GM12892 (cell line): Measurements from ENCODE around the gene PRM2.
"Not testable (repeated sequence)": the region's sequence is repeated elsewhere in the genome, so short reads cannot be mapped to it uniquely, and the experiment has no call there.

Experiments
- DNase-seq: peaks from one replicate; pipeline ENCODE4 v3.0.0; 2011; ENCODE audit not compliant: insufficient read length
- FAIRE-seq: peaks from 2 replicates; lab custom pipeline; 2011; peaks lifted over from hg19 to GRCh38; lab: Jason Lieb, UNC
- POLR2A ChIP-seq: IDR thresholded peaks from 2 replicates; pipeline ENCODE4 v1.6.1; 2011; ENCODE audit warnings: low read depth, low read length, control low read depth
- POLR2AphosphoS5 ChIP-seq: IDR thresholded peaks from 2 replicates; pipeline ENCODE4 v1.6.1; 2011; ENCODE audit warnings: low read depth, low read length, control low read depth
- TAF1 ChIP-seq: IDR thresholded peaks from 2 replicates; pipeline ENCODE4 v1.6.1; 2011; ENCODE audit warnings: low read depth, mild to moderate bottlenecking, control low read depth, low read length, borderline replicate concordance

The PRM2 gene

DNA sequence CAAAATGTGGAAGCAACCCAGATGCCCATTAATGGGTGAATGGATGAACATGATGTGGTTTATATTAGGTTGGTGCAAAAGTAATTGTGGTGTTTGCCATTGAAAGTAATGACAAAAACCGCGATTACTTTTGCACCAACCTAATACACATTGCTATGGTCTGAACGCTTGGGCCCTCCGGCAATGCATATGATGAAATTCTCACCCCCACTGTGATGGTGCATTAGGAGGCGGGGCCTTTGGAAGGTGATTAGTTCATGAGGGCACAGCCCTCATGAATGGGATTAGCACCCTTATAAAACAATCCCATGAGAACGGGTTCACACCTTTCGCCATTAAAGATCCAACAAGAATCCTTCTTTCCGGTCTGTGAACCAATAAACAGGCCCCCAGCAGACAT is 30.1 kb upstream of the PRM2 start:
- FAIRE-seq = no peak
- TF ChIP-seq POLR2A = no peak
- no peak for TF ChIP-seq TAF1
- TF ChIP-seq POLR2AphosphoS5 = no peak
- DNase-seq = no peak

DNA sequence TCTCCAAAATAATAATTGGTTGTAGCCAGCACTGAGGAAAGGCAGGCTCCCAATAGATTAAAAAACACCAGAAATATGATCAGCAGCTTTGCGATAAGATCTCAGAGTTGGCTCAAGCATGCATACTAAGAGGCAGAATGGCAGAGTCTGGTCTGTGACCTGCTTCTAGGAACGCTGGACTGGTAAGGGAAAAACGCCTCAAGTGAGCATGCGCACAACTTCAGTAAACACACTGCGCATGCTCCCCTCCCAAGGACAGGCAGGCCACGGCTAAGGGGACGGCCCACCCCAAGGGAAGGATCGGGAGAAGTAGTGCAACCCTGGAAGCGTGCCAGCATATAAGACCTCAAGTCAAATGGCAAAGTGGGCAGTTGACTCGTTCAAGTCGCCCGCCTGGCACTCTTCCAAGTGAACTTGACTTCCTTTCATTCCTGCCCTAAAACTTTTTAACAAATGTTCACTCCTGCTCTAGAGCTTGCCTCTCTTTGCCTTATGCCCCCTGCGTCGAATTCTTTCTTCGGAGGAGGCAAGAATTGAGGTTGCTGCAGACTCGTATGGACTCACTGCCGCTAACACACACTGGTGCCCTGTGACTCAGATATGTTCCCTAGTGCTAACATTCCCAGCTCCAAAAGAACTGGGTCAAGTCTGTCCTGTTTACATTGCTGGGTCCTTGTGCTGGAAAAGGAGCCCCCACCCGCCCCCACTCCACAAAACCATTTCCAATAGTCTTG is 27.3 kb upstream of the PRM2 start:
- FAIRE-seq (no peak), DNase-seq (no peak)
- TF ChIP-seq POLR2A (no peak), TAF1 (no peak), POLR2AphosphoS5 (no peak)

GRCh38 chr16:11302977-11303376 is 26.7 kb upstream of the PRM2 start:
- DNase-seq (no peak), FAIRE-seq (no peak)

GRCh38 chr16:11301645-11302501 is 25.6 kb upstream of the PRM2 start:
- no peak for TF ChIP-seq POLR2AphosphoS5
- no peak for TF ChIP-seq TAF1
- FAIRE-seq (no peak), DNase-seq (no peak)

More at GRCh38 chr16:11302977-11303376, 26.7 kb upstream of the PRM2 start:
- no peak for TF ChIP-seq POLR2AphosphoS5
- TF ChIP-seq POLR2A = no peak
- no peak for TF ChIP-seq TAF1

DNA sequence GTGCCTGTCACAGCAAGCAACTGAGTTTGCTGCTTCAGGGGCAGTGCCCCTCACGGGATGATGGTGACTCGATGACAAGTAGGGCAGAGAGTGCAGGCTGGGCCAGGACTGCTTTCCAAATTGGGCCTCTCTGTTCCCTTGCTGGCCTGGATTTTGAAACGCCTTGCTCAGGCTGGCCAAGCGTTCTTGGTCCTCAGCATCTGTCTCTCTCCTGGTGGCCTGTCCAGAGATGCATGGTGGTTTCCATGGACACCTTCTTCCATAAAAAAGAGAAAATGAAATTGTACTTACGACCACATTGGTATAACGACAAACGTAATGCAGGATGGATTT is 24.2 kb upstream of the PRM2 start:
- no peak for DNase-seq
- no peak for FAIRE-seq
- no peak for TF ChIP-seq POLR2A

DNA sequence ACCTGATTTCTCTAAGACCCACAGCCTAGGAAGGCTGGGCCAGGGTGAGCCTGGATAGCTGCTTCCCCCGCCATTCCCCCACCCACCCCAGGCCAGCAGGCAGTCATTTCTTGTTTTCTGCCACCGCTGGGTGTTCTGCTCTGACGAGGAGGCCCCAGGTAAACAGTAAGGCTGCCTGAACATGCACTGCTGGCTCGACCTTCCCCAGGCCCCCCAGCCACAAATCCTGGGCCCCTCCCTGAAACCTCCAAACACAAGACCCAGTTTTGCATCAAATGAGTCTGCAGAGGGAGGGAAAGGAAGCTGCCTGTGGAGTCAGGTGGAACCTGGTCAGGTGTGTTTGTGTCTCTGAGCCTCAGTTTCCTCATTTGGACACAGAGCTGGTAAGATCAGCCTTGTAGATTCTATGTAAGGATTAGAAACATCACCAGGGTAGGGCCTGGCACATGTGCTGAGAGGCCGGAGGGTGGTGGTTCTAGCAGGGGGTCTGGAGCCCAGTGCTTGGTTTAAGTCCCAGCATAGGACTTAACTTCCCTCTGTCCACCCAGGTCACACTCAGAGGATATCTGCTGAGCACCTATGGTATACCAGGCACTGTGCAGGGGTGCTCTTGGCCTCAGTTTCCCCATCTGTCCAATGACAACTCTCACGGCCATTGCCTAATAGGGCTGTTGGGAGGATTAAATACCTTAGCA is 23.7 kb upstream of the PRM2 start:
- no peak for DNase-seq
- TF ChIP-seq TAF1 = no peak
- no peak for TF ChIP-seq POLR2AphosphoS5

DNA sequence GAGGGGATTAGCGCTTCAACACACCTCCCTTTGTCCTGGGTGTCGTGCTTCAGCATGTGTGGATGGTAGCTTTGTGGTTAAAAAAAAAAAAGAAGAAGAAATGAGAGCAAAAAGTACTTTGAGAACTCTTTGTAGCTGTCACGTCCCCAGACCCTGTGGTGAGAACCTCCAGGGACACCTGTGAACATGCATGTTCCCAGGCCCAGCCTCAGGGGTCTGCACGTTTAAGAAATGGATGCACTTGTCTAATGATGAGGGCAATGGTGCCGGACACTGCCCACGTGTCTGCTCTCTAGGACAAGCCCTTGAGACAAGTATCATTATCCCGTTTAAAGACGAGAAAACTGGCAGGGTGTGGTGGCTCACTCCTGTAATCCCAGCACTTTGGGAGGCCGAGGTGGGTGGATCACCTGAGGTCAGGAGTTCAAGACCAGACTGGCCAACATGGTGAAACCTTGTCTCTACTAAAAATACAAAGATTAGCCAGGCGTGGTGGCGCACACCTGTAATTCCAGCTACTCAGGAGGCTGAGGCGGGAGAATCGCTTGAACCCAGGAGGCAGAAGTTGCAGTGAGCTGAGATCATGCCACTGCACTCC is 22.8 kb upstream of the PRM2 start:
- DNase-seq = not testable (repeated sequence)
- peak; percentile 46 for FAIRE-seq

More for the DNA sequence above, 23.7 kb upstream of the PRM2 start:
- FAIRE-seq = no peak

DNA sequence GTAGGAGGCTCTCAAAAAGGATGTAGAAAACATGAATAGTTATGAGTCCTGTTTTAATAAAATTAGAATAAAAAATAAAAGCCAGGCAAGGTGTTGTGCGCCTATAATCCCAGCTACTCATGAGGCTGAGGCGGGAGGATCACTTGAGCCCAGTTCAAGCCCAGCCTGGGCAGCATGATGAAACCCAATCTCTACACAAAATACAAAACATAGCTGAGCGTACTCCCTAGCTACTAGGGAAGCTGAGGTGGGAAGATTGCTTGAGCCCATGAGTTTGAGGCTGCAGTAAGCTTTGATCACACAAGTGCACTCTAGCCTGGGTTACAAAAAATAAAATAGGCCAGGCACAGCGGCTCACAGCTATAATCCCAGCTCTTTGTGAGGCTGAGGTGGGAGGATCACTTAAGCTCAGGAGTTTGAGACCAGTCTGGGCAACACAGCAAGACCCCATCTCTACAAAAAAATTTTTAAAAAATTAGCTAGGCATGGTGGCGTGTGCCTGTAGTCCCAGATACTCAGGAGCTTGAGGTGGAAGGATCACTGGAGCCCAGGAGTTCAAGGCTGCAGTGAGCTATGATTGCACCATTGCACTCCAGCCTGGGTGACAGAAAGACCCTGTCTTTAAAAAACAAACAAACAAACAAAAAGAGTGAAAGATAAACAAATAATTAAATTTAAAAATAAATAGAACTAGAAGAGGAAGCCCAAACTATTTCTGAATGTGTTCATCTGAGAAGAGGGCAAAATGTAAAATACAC is 22.0 kb upstream of the PRM2 start:
- DNase-seq = no peak
- FAIRE-seq = peak; percentile 17
- TF ChIP-seq TAF1 = no peak
- TF ChIP-seq POLR2A = no peak

GRCh38 chr16:11297492-11298142 is 21.3 kb upstream of the PRM2 start:
- DNase-seq (peak; percentile 70), FAIRE-seq (peak; percentile 89)
- TF ChIP-seq POLR2AphosphoS5 = peak; percentile 42; the same call in 1 of the 2 replicates
- TF ChIP-seq TAF1 = no peak

DNA sequence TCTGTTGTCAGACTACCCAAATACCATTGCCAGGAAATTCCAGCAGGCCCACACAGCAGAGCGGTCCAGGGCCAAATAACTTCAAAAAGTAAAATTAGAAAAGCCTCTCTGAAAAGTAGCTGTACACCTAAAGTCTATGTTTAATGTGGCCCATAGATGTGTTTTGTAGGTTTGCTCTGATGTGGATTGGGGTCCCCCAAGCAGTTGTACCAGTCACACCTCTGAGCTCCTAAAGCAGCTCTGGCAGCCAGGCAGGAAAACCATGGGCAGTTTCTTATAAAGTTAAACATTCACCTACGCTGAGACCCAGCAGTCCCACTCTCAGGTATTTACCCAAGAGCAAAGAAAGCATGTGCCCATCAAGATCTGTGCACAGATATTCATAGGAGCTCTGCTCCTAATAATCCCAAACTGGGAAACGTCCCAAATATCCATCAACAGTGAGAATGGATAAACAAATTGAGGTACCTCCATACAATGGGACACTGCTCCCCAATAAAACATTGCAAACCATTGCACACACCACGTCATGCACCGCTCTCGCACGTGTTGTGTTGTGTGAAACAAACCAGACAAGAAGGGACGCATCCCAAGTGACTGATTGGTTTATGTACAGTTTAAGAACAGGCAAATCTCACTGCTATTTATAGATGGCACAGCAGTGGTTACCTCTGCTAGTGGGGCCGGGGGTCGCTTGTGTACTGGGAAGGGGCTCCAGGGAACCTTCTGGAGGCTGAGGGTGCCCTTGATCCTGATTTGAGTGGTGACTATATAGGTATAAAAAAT is 20.6 kb upstream of the PRM2 start:
- no peak for DNase-seq
- peak; percentile 74 for FAIRE-seq

GRCh38 chr16:11296351-11296705 is 20.0 kb upstream of the PRM2 start:
- no peak for TF ChIP-seq TAF1
- no peak for TF ChIP-seq POLR2A
- TF ChIP-seq POLR2AphosphoS5 = no peak
- FAIRE-seq = no peak
- no peak for DNase-seq

More for the DNA sequence above, 20.6 kb upstream of the PRM2 start:
- TF ChIP-seq POLR2A (no peak), POLR2AphosphoS5 (no peak), TAF1 (no peak)
